Activated B cell treated with CpG ODN at 0.5 μM for 24 hours (primary cell): ENCODE results near the gene RAD9B. TPM values are rescaled to one million over a fixed set of nuclear protein-coding genes. Genes with fewer than 3 reads are reported as not detected.

Source experiments
- ATAC-seq: fragments of 200-7000 bp; cut with Tn5 transposase; one replicate; pipeline ENCODE4 v1.10.0; 2021; ENCODE audit warnings: low read depth, mild to moderate bottlenecking, moderate library complexity
- CTCF ChIA-PET: fragments of 350-600 bp; sonication (Branson Sonifier 250); formaldehyde crosslinking; loops from one replicate; lab custom pipeline; 2021; ENCODE audit warnings: antibody characterized with exemption; lab: Charles Lee
- POLR2A ChIA-PET: fragments of 350-600 bp; sonication (Branson Sonifier 250); formaldehyde crosslinking; loops from one replicate; lab custom pipeline; 2021; ENCODE audit warnings: antibody characterized with exemption; lab: Charles Lee
- DNase-seq: peaks from one replicate; pipeline ENCODE4 v3.0.0; 2022
- H3K27ac Mint-ChIP-seq: one replicate; pipeline ENCODE4 v1.8.0; 2020; ENCODE audit warnings: mixed read lengths
- H3K27me3 Mint-ChIP-seq: one replicate; pipeline ENCODE4 v1.8.0; 2021; ENCODE audit warnings: mixed read lengths
- H3K36me3 Mint-ChIP-seq: one replicate; pipeline ENCODE4 v1.8.0; 2021; ENCODE audit warnings: low read depth, mixed read lengths
- H3K4me1 Mint-ChIP-seq: one replicate; pipeline ENCODE4 v1.8.0; 2021; ENCODE audit warnings: mixed read lengths
- H3K4me3 Mint-ChIP-seq: one replicate; pipeline ENCODE4 v1.8.0; 2020; ENCODE audit warnings: mild to moderate bottlenecking, mixed read lengths
- H3K9me3 Mint-ChIP-seq: one replicate; pipeline ENCODE4 v1.8.0; 2020; ENCODE audit warnings: mixed read lengths
- CTCF ChIP-seq: fragments of 200-600 bp; IDR thresholded peaks from one replicate; pipeline ENCODE4 v1.8.0; 2022; ENCODE audit warnings: antibody characterized with exemption, mild to moderate bottlenecking
- intact Hi-C: fragments of 100-400 bp; cut with micrococcal nuclease; formaldehyde crosslinking; loops from one replicate; pipeline ENCODE4 v1.15.1; 2024
- total RNA-seq: library from RNA; stranded (reverse); gene quantifications from 2 replicates; pipeline ENCODE4 v1.2.3, GENCODE V29; 2022

Gene RAD9B
- total RNA-seq, 1 donor from 2014 or later, result 1.2 TPM

- POLR2A ChIA-PET, result interaction anchor here (1.4 kb wide), 1 partner anchor 78 kb away, joined by 3 read pairs; the partner anchor contains the start of gene ARPC3
- H3K9me3 Mint-ChIP-seq, result no peaks in the 10 kb centered on the region
These were observed 26.2 kb downstream of the RAD9B start for GRCh38 chr12:110528277-110528839.

GRCh38 chr12:110530511-110530910, 28.4 kb downstream of the RAD9B start:
- no peaks in the 10 kb centered on the region for H3K27me3 Mint-ChIP-seq
- peaks cover 21% of the 10 kb centered on the region for H3K4me1 Mint-ChIP-seq
- no peak overlapping the region for H3K4me3 Mint-ChIP-seq
- POLR2A ChIA-PET, result interaction anchor here (0.5 kb wide), 1 partner anchor 250 kb away, joined by 3 read pairs; no protein-coding TSS in a partner anchor
- ATAC-seq (no peak), DNase-seq (no peak)
- H3K27ac Mint-ChIP-seq, result peak overlapping the region; percentile 18
- intact Hi-C loops, result no loop called here
- no peak for TF ChIP-seq CTCF
- no peaks in the 10 kb centered on the region for H3K9me3 Mint-ChIP-seq
- H3K36me3 Mint-ChIP-seq, result peaks cover 45% of the 10 kb centered on the region
- CTCF ChIA-PET, result no interaction called here

More at GRCh38 chr12:110528277-110528839, 26.2 kb downstream of the RAD9B start:
- TF ChIP-seq CTCF, result no peak
- Mint-ChIP-seq H3K27me3 (no peaks in the 10 kb centered on the region), H3K4me3 (no peak overlapping the region), H3K27ac (no peak overlapping the region), H3K36me3 (peaks cover 27% of the 10 kb centered on the region), H3K4me1 (peaks cover 20% of the 10 kb centered on the region)
- DNase-seq (no peak), ATAC-seq (no peak)
- intact Hi-C loops, result no loop called here
- CTCF ChIA-PET, result interaction anchor here (1.1 to 1.2 kb wide), 2 partner anchors 74 to 78 kb away, joined by 3 read pairs; partner anchors contain the start of gene ARPC3

- POLR2A ChIA-PET, result interaction anchor here (0.6 to 1.1 kb wide), 6 partner anchors 12 to 627 kb away, joined by 3 to 4 read pairs (median 3); partner anchors contain the start of genes ARPC3, FAM216A, GPN3 and RAD9B
- H3K27ac Mint-ChIP-seq, result peak overlapping the region; percentile 65
These were observed 29.7 kb downstream of the RAD9B start for GRCh38 chr12:110531741-110532333.

GRCh38 chr12:110532644-110533043, 30.5 kb downstream of the RAD9B start:
- CTCF ChIA-PET, result interaction anchor here (1.3 to 3.8 kb wide), 3 partner anchors 69 to 102 kb away, joined by 3 to 21 read pairs (median 3); partner anchors contain the start of gene ARPC3
- no peaks in the 10 kb centered on the region for H3K27me3 Mint-ChIP-seq
- intact Hi-C loops, result no loop called here

More at GRCh38 chr12:110531741-110532333, 29.7 kb downstream of the RAD9B start:
- CTCF ChIA-PET, result interaction anchor here (1.4 to 3.8 kb wide), 2 partner anchors 69 to 82 kb away, joined by 3 to 21 read pairs; partner anchors contain the start of gene ARPC3
- TF ChIP-seq CTCF, result no peak
- Mint-ChIP-seq H3K4me1 (peaks cover 21% of the 10 kb centered on the region), H3K27me3 (no peaks in the 10 kb centered on the region), H3K9me3 (no peaks in the 10 kb centered on the region), H3K4me3 (peak overlapping the region; percentile 44), H3K36me3 (peaks cover 58% of the 10 kb centered on the region)
- DNase-seq (no peak), ATAC-seq (peak; percentile 49)
- intact Hi-C loops, result no loop called here

More at GRCh38 chr12:110532644-110533043, 30.5 kb downstream of the RAD9B start:
- no peak for DNase-seq
- no peak overlapping the region for H3K4me3 Mint-ChIP-seq
- H3K9me3 Mint-ChIP-seq, result no peaks in the 10 kb centered on the region
- TF ChIP-seq CTCF, result no peak
- POLR2A ChIA-PET, result no interaction called here
- peaks cover 21% of the 10 kb centered on the region for H3K4me1 Mint-ChIP-seq
- ATAC-seq, result no peak
- H3K27ac Mint-ChIP-seq, result no peak overlapping the region
- H3K36me3 Mint-ChIP-seq, result peaks cover 65% of the 10 kb centered on the region
